Cardiac fibroblast (primary cell): ENCODE measurements around the gene GTPBP6.

Experiments
- DNase-seq, 2 donors: peaks; one replicate each; pipeline versions ENCODE4 v3.0.0 to v3.0.0-alpha.2; 2010; ENCODE audit warnings: low read depth in 2 of 2
- H3K4me3 ChIP-seq, 2 donors: replicated peaks in 1 of 2; 1 replicate in 1 of 2; 2 replicates in 1 of 2; pipeline ENCODE4 v1.5.1; 2011; ENCODE audit warnings: low read depth in 2 of 2, low read length in 2 of 2, mild to moderate bottlenecking in 2 of 2, moderate library complexity in 1 of 2
- TF ChIP-seq, protein P1 (sequence below): IDR thresholded peaks from one replicate; pipeline ENCODE4 v1.5.1; 2011; ENCODE audit warnings: low read depth, mild to moderate bottlenecking, low read length, inconsistent platforms

GTPBP6 gene

DNA sequence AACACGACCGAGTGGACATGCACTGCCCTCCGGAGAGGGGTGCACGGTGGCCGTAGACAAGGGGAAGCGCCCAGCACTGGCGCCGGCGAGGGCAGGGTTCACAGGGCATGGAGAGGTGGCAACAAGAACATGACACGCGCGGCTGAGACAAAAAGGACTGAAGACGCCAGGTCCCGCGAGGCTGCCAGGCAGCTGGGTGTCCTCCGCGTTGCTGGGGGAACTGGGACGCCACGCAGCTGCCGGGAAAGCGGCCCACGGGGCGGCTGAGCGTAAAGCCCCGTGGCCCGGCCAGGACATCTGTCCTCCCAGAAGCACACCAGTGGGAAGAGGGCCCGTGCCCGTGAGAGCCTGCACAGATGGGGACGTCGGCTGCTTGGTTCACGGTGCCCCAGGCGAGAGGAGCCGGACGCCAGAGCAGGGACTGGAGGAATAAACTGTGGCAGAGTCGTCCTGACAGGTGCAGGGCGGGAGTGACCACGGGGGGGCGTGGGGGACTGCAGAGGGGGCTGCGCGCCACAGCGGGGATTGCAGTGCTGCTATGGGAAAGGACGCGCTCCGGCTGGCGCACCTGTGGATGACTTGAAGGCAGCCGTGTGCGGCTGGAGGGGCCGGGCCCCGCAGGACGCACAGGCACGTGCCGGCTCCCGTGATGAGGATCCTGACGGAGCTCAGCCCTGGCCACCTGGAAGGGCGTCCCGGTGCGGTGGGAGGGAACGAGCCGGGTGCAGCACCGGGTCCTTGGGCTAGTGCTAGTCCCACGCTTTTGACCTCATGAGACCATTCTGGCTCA lies 32.1 kb upstream of the GTPBP6 start:
- H3K4me3 ChIP-seq = no peak overlapping the region
- TF ChIP-seq, protein P1, sequence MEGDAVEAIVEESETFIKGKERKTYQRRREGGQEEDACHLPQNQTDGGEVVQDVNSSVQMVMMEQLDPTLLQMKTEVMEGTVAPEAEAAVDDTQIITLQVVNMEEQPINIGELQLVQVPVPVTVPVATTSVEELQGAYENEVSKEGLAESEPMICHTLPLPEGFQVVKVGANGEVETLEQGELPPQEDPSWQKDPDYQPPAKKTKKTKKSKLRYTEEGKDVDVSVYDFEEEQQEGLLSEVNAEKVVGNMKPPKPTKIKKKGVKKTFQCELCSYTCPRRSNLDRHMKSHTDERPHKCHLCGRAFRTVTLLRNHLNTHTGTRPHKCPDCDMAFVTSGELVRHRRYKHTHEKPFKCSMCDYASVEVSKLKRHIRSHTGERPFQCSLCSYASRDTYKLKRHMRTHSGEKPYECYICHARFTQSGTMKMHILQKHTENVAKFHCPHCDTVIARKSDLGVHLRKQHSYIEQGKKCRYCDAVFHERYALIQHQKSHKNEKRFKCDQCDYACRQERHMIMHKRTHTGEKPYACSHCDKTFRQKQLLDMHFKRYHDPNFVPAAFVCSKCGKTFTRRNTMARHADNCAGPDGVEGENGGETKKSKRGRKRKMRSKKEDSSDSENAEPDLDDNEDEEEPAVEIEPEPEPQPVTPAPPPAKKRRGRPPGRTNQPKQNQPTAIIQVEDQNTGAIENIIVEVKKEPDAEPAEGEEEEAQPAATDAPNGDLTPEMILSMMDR = no peak
- no peak for DNase-seq

DNA sequence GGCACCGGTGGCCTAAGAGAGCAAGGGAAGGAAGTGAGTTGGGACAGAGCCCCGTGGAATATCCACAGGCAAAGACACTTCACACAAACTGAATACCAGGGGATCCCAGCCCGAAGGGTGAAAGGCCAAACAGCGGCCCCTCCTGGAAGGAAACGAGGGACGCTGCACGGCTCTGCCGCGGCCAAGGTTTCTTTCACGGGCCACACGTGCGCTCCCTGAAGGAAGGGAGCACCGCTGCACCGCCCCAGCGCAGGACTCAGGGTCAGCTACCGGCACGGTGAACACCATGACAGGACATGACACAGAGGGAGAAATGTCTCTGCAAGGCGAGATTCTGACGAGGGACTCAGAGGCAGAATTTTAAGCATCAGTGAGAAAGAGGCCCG lies 31.5 kb upstream of the GTPBP6 start:
- TF ChIP-seq, protein P1 = no peak
- DNase-seq = no peak
- H3K4me3 ChIP-seq = no peak overlapping the region

DNA sequence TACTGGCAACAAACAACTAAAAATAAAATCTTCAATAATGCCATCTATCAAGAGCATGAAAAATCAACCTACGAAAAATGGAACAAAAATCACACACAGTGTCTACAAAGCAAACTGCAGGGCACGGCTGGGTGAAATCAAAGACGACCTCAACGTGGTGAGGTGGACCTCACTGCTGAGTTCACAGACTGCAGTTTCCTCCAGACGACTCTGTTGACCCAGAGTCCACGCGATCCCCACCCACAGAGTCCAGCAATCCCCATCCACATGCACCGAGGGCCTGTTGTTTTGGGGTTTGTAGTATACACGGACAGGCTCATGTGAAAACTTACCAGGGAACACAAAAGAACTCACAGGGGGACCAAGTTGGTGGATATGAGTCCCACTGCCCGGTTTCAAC lies 31.1 kb upstream of the GTPBP6 start:
- H3K4me3 ChIP-seq = no peak overlapping the region
- TF ChIP-seq, protein P1 = no peak
- DNase-seq = no peak

DNA sequence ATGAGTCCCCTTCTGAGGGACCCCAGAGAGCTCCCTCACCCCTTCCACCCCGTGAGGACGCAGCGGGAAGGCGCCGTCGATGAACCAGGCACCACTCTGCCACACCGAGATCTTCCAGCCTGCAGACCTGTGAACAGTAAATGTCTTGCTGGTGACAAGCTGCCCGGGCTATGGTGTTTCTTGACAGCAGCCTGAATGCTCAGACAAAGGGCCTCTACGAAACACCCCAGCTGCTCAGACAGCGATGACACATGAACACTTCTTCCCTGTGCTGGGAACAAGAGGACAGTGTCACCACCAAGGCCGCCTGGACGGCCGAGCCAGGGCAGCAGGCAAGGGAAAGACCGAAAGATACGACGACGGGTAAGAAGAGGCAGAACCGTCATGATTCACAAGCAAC lies 30.6 kb upstream of the GTPBP6 start:
- DNase-seq = peak in 1 of 2 donors; percentile 18
- H3K4me3 ChIP-seq = no peak overlapping the region
- TF ChIP-seq, protein P1 = no peak

DNA sequence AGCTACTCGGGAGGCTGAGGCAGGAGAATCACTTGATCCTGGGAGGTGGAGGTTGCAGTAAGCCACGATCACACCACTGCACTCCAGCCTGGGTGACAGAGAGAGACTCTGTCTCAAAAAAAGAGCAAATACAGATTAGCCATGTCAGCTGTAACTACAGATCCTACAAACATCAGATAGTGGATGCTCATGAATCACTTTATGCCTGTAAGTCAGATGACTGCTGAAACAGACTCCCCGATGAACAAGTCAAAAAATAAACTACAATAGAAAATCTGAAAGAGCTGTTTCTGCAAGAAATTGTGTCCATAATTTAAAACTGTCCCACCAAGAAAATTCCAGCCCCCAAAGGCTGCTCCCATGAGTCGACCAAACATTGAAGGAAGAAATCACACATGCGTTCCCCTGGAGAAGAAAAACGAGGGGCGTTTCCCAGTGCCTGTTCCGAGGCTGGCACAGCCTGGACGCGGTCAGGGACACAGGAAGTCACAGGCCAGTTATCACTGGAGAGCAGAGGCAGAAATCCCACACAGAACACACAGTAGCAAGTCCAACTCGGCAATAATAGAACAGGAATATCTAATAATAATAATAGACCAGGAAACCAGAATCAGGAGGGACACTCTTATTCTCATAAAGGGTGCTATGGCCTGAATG lies 30.0 kb upstream of the GTPBP6 start:
- TF ChIP-seq, protein P1 = no peak
- peak; percentile 13 to 39 for DNase-seq
- no peak overlapping the region for H3K4me3 ChIP-seq

DNA sequence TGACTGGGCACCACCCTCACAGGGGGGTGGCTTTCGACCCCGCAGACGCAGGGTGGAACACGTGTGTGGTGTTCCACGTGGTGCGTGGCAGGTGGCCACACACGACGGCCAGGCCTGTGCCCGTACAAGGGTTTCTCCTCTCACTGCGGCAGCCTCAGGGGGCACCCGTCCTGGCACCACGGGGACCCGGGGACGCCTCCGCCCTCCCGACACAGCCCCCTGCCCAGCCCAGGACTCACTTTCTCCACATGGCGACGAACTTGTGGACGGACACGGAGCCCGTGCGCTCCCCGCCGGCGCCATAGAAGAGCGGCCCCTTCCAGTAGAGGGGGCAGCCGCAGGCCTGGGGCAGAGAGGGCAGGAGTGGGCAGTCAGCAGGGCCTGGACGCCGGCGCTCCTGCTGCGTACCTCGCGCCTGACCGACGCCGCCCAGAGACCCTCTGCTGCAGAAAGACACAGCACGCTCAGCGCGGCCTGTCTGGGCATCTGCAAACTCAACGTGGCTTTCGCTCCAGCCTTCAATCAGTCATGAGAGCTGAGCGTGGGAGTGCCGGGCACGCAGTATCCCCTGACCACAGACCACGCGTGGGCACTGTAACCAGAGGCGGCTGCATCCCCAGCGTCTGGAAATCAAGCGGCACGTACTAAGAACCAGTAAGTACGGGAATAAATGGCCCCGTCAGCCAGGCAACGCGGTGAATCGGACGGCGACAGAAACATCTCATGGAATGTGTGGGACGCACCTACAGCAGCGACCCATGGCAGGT lies 28.9 kb upstream of the GTPBP6 start:
- TF ChIP-seq, protein P1 = no peak
- H3K4me3 ChIP-seq = no peak overlapping the region
- DNase-seq = no peak
